ENCODE data around the gene FOXL3. TPM values are rescaled to one million over a fixed set of nuclear protein-coding genes. Genes with fewer than 3 reads are reported as not detected.

FOXL3 gene
- total and polyA plus RNA-seq, 2 experiments from 2014 or later = not detected

DNA sequence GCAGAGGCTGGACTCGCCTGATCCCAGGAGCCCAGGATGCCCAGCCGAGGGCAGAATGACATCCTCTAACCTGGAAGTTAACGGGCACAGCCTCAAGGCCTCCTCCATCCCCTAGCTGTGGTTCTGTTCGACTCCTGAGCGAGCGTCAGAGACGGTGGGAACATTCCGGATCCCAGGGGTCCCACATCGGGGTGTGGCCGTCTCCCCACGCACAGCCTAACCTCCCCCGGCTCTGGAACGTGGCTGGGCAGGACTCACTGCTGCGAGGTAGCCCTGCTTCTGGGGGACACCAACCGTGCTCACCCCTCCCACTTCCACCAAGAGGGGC lies 8.4 kb downstream of the FOXL3 start:
- Mint-ChIP-seq H3K36me3 (ENCODE audit: low read depth) (peaks cover 4% of the 10 kb centered on the region; the same call in 2 of the 3 replicates), H3K9me3 (peaks cover 15% of the 10 kb centered on the region), H3K27ac (no peak overlapping the region), H3K27me3 (ENCODE audit: insufficient read depth, low read depth, poor library complexity) (peaks cover 9% of the 10 kb centered on the region), H3K4me3 (no peak overlapping the region), H3K4me1 (no peaks in the 10 kb centered on the region)
- H3K4me2 ChIP-seq = no peak overlapping the region
- no peak overlapping the region for H3K27ac ChIP-seq (ENCODE audit: low read depth)
- H3K36me3 ChIP-seq (ENCODE audit: insufficient read depth) = no peaks in the 10 kb centered on the region
- H3K9me2 ChIP-seq (ENCODE audit: insufficient read depth) = no peaks in the 10 kb centered on the region
- TF ChIP-seq JUNB (IDR thresholded peaks at IDR 0.05; ENCODE audit: unreplicated experiment) (no peak), STAT1 (IDR thresholded peaks at IDR 0.05; ENCODE audit: unreplicated experiment) (no peak)
- no peaks in the 10 kb centered on the region for H4K20me1 ChIP-seq (replicated peaks; ENCODE audit: insufficient read depth)
- H3K27me3 ChIP-seq (ENCODE audit: insufficient read depth) = peaks cover 5% of the 10 kb centered on the region; the same call in 1 of the 2 replicates
- 0 out of 2 replicates have a peak, but pooled peaks cover 6% of the 10 kb centered on the region for H3F3A ChIP-seq (replicated peaks; ENCODE audit: low read depth)
- DNase-seq (ENCODE audit: low spot score) (no peak), ATAC-seq (no peak)
- H3K4me1 ChIP-seq (ENCODE audit: insufficient read depth) = no peaks in the 10 kb centered on the region
- H3K4me3 ChIP-seq = no peak overlapping the region
- H3K79me2 ChIP-seq (replicated peaks; ENCODE audit: insufficient read depth) = no peaks in the 10 kb centered on the region
- no peak overlapping the region for H2AFZ ChIP-seq

DNA sequence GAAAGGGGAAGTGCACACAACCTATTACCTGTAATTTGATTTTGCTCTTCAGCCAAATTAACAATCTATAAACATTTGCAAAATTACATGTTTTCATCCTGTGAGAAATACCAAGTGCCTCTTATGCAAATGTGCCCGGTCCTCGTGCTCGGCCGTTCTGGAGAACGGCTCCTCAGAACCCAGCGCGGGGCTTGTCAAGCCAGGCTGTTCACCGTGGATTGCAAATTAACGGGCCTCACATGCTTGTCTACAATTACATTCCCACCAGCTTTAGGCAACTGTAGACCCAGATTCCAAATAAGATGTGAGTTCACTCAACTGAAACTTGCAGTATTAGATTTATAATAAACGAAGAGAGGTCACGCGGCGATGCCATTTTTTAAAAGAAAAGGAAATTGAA lies 8.8 kb downstream of the FOXL3 start:
- Histone ChIP-seq H3K4me1 (ENCODE audit: insufficient read depth) (no peaks in the 10 kb centered on the region), H3F3A (replicated peaks; ENCODE audit: low read depth) (0 out of 2 replicates have a peak, but pooled peaks cover 6% of the 10 kb centered on the region), H3K36me3 (ENCODE audit: insufficient read depth) (no peaks in the 10 kb centered on the region), H3K9me2 (ENCODE audit: insufficient read depth) (no peaks in the 10 kb centered on the region), H3K79me2 (replicated peaks; ENCODE audit: insufficient read depth) (no peaks in the 10 kb centered on the region), H4K20me1 (replicated peaks; ENCODE audit: insufficient read depth) (no peaks in the 10 kb centered on the region), H3K4me2 (no peak overlapping the region), H3K4me3 (no peak overlapping the region), H3K27me3 (ENCODE audit: insufficient read depth) (0 out of 2 replicates have a peak, but pooled peaks cover under 1% of the 10 kb centered on the region), H2AFZ (no peak overlapping the region), H3K27ac (ENCODE audit: low read depth) (no peak overlapping the region)
- H3K4me3 Mint-ChIP-seq = no peak overlapping the region
- DNase-seq (ENCODE audit: low spot score) = no peak
- TF ChIP-seq STAT1 (IDR thresholded peaks at IDR 0.05; ENCODE audit: unreplicated experiment) (no peak), EZH2 (IDR thresholded peaks at IDR 0.05; ENCODE audit: low read depth, unreplicated experiment) (no peak)
- no peak for ATAC-seq
- peaks cover 6% of the 10 kb centered on the region; the same call in 2 of the 3 replicates for H3K36me3 Mint-ChIP-seq (ENCODE audit: low read depth)
- H3K27ac Mint-ChIP-seq = no peak overlapping the region
- no peaks in the 10 kb centered on the region for H3K4me1 Mint-ChIP-seq
- peaks cover 19% of the 10 kb centered on the region for H3K9me3 Mint-ChIP-seq
- H3K27me3 Mint-ChIP-seq (ENCODE audit: insufficient read depth, low read depth, poor library complexity) = peaks cover 9% of the 10 kb centered on the region

DNA sequence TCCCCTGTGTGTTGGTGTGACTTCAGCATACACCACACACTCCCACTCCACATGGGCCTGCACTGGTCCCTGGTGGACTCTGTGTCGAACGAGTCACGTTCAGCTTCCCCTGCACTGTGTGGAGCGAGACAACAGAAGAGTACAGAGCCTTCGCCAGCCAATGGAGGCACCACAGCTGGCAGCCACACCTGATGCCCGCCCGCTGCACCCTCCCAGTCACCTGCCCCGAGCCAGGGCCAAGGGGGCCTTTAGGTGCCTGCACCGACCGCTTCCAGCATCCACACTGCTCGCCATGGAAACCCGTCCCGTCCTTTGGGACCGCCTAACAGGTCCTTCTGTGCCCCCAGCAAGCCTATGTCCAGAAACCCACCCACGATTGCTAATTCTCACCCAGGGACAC lies 9.2 kb downstream of the FOXL3 start:
- Histone ChIP-seq H3K4me2 (no peak overlapping the region), H3K36me3 (ENCODE audit: insufficient read depth) (no peaks in the 10 kb centered on the region), H3K4me1 (ENCODE audit: insufficient read depth) (no peaks in the 10 kb centered on the region), H3K27me3 (ENCODE audit: insufficient read depth) (no peaks in the 10 kb centered on the region), H4K20me1 (replicated peaks; ENCODE audit: insufficient read depth) (no peaks in the 10 kb centered on the region), H3K4me3 (no peak overlapping the region), H2AFZ (no peak overlapping the region), H3K9me2 (ENCODE audit: insufficient read depth) (no peaks in the 10 kb centered on the region), H3K27ac (ENCODE audit: low read depth) (no peak overlapping the region), H3F3A (replicated peaks; ENCODE audit: low read depth) (0 out of 2 replicates have a peak, but pooled peaks cover 6% of the 10 kb centered on the region), H3K79me2 (replicated peaks; ENCODE audit: insufficient read depth) (no peaks in the 10 kb centered on the region)
- Mint-ChIP-seq H3K27ac (no peak overlapping the region), H3K36me3 (ENCODE audit: low read depth) (peaks cover 6% of the 10 kb centered on the region; the same call in 2 of the 3 replicates), H3K4me3 (no peak overlapping the region), H3K27me3 (ENCODE audit: insufficient read depth, low read depth, poor library complexity) (peaks cover 9% of the 10 kb centered on the region), H3K4me1 (no peaks in the 10 kb centered on the region), H3K9me3 (peaks cover 21% of the 10 kb centered on the region)
- DNase-seq (ENCODE audit: low spot score) = no peak
- ATAC-seq = no peak
- no peak for TF ChIP-seq EZH2phosphoT487 (IDR thresholded peaks at IDR 0.05; ENCODE audit: unreplicated experiment)
- TF ChIP-seq STAT1 (IDR thresholded peaks at IDR 0.05; ENCODE audit: unreplicated experiment) = no peak
- TF ChIP-seq CREB1 (CRISPR knock-in tag; IDR thresholded peaks at IDR 0.05; ENCODE audit: low read depth) = no peak
- TF ChIP-seq ZNF114 (CRISPR knock-in tag; IDR thresholded peaks at IDR 0.05) = no peak
- TF ChIP-seq ZNF331 (CRISPR knock-in tag; IDR thresholded peaks at IDR 0.05; ENCODE audit: low read depth) = no peak
- TF ChIP-seq, protein P1, sequence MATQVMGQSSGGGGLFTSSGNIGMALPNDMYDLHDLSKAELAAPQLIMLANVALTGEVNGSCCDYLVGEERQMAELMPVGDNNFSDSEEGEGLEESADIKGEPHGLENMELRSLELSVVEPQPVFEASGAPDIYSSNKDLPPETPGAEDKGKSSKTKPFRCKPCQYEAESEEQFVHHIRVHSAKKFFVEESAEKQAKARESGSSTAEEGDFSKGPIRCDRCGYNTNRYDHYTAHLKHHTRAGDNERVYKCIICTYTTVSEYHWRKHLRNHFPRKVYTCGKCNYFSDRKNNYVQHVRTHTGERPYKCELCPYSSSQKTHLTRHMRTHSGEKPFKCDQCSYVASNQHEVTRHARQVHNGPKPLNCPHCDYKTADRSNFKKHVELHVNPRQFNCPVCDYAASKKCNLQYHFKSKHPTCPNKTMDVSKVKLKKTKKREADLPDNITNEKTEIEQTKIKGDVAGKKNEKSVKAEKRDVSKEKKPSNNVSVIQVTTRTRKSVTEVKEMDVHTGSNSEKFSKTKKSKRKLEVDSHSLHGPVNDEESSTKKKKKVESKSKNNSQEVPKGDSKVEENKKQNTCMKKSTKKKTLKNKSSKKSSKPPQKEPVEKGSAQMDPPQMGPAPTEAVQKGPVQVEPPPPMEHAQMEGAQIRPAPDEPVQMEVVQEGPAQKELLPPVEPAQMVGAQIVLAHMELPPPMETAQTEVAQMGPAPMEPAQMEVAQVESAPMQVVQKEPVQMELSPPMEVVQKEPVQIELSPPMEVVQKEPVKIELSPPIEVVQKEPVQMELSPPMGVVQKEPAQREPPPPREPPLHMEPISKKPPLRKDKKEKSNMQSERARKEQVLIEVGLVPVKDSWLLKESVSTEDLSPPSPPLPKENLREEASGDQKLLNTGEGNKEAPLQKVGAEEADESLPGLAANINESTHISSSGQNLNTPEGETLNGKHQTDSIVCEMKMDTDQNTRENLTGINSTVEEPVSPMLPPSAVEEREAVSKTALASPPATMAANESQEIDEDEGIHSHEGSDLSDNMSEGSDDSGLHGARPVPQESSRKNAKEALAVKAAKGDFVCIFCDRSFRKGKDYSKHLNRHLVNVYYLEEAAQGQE (IDR thresholded peaks at IDR 0.05; ENCODE audit: unreplicated experiment) = no peak
- no peak for TF ChIP-seq NANOG (IDR thresholded peaks at IDR 0.05; ENCODE audit: borderline replicate concordance)
- no peak for TF ChIP-seq EZH2 (IDR thresholded peaks at IDR 0.05; ENCODE audit: low read depth, unreplicated experiment)
- TF ChIP-seq, protein P2, sequence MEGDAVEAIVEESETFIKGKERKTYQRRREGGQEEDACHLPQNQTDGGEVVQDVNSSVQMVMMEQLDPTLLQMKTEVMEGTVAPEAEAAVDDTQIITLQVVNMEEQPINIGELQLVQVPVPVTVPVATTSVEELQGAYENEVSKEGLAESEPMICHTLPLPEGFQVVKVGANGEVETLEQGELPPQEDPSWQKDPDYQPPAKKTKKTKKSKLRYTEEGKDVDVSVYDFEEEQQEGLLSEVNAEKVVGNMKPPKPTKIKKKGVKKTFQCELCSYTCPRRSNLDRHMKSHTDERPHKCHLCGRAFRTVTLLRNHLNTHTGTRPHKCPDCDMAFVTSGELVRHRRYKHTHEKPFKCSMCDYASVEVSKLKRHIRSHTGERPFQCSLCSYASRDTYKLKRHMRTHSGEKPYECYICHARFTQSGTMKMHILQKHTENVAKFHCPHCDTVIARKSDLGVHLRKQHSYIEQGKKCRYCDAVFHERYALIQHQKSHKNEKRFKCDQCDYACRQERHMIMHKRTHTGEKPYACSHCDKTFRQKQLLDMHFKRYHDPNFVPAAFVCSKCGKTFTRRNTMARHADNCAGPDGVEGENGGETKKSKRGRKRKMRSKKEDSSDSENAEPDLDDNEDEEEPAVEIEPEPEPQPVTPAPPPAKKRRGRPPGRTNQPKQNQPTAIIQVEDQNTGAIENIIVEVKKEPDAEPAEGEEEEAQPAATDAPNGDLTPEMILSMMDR (conservative IDR thresholded peaks at IDR 0.05; ENCODE audit: low read depth in 2 of 2) = no peak
- TF ChIP-seq, protein P3, sequence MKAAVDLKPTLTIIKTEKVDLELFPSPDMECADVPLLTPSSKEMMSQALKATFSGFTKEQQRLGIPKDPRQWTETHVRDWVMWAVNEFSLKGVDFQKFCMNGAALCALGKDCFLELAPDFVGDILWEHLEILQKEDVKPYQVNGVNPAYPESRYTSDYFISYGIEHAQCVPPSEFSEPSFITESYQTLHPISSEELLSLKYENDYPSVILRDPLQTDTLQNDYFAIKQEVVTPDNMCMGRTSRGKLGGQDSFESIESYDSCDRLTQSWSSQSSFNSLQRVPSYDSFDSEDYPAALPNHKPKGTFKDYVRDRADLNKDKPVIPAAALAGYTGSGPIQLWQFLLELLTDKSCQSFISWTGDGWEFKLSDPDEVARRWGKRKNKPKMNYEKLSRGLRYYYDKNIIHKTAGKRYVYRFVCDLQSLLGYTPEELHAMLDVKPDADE (IDR thresholded peaks at IDR 0.05) = no peak
- no peak for TF ChIP-seq POLR2AphosphoS5 (IDR thresholded peaks at IDR 0.05; ENCODE audit: low read depth)

Measured in GM23338 (cell line).